ENCODE data around the gene OTUD7B. TPM values are rescaled to one million over a fixed set of nuclear protein-coding genes. Genes with fewer than 3 reads are reported as not detected.

OTUD7B gene
- total and polyA plus RNA-seq, 10 of the 15 experiments (the other 5 are each of a cell fraction or from before 2014, with no cell fraction given): 1.7 to 24.9 (median 6.6) TPM

DNA sequence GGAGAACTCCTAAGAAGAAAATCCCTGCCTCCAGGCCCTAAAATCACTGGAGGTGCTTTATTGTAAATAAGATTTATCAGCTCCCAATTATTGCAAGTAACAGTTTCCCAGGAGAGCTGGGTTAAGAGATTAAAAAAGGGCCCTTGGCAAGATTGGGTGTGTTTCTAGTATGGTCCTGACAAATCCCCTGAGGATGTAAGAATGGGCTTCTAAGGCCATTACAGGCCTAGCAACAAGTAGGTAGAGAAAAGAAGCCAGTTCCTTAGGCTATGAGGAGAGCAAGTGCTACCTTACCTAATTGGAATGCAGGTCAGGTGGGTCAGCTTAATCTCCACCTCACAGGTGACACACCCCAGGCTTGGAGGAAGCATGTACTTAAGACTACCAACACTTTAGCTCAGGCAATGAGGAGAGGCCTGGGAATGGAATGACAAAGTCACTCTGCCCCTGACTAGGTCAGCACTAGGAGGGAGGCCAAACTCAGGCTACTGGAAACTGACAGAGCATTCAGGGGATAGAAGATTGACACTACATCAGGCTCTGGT is 6.8 kb upstream of the OTUD7B start (continued):
- TF ChIP-seq, protein P1, sequence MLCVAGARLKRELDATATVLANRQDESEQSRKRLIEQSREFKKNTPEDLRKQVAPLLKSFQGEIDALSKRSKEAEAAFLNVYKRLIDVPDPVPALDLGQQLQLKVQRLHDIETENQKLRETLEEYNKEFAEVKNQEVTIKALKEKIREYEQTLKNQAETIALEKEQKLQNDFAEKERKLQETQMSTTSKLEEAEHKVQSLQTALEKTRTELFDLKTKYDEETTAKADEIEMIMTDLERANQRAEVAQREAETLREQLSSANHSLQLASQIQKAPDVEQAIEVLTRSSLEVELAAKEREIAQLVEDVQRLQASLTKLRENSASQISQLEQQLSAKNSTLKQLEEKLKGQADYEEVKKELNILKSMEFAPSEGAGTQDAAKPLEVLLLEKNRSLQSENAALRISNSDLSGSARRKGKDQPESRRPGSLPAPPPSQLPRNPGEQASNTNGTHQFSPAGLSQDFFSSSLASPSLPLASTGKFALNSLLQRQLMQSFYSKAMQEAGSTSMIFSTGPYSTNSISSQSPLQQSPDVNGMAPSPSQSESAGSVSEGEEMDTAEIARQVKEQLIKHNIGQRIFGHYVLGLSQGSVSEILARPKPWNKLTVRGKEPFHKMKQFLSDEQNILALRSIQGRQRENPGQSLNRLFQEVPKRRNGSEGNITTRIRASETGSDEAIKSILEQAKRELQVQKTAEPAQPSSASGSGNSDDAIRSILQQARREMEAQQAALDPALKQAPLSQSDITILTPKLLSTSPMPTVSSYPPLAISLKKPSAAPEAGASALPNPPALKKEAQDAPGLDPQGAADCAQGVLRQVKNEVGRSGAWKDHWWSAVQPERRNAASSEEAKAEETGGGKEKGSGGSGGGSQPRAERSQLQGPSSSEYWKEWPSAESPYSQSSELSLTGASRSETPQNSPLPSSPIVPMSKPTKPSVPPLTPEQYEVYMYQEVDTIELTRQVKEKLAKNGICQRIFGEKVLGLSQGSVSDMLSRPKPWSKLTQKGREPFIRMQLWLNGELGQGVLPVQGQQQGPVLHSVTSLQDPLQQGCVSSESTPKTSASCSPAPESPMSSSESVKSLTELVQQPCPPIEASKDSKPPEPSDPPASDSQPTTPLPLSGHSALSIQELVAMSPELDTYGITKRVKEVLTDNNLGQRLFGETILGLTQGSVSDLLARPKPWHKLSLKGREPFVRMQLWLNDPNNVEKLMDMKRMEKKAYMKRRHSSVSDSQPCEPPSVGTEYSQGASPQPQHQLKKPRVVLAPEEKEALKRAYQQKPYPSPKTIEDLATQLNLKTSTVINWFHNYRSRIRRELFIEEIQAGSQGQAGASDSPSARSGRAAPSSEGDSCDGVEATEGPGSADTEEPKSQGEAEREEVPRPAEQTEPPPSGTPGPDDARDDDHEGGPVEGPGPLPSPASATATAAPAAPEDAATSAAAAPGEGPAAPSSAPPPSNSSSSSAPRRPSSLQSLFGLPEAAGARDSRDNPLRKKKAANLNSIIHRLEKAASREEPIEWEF (IDR thresholded peaks at IDR 0.05; ENCODE audit: insufficient replicate concordance, low read depth, low read length): no peak

DNA sequence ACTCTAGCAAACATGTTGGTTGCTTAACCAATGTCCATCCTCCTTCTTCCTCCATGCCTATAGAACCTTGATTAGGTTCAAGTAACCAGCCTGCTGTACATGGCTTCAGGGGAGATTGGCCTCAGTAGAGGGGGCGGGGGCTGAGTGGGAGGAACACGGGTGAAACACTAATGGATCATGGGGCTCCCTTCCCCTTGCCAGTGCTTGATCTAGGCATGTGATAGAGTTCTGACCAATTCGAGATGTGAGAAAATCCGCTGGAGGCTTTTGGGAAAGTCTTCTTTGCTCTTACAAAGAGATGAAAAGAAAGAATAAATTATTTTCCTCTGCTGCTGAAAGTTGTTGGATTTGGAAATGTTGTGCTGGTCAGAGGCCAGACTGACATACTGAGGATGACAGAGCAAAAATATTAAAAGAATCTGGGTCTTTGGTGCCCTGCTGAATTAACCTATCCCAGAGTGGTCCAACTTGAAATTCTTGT is 5.2 kb upstream of the OTUD7B start:
- in situ Hi-C loops (cut with MboI) (no loop called here), intact Hi-C loops (cut with micrococcal nuclease; ENCODE audit: unreplicated experiment) (no loop called here)
- H3K4me1 ChIP-seq (ENCODE audit: control insufficient read depth, insufficient read depth, low read length): peaks cover 12% of the 10 kb centered on the region
- no peaks in the 10 kb centered on the region for H3K27me3 ChIP-seq (replicated peaks in 1 of 2; ENCODE audit: control insufficient read depth in 2 of 2, insufficient read depth in 2 of 2, low read length in 1 of 2)
- H3K36me3 ChIP-seq (ENCODE audit: control insufficient read depth in 2 of 2, insufficient read depth in 2 of 2, low read length in 1 of 2): no peaks in the 10 kb centered on the region
- H3K79me2 ChIP-seq (ENCODE audit: control insufficient read depth, insufficient read depth, low read length): no peaks in the 10 kb centered on the region
- no peaks in the 10 kb centered on the region for H3K9me3 ChIP-seq (replicated peaks; ENCODE audit: control insufficient read depth, insufficient read depth, low read length)
- ChIA-PET SMC1A (ENCODE audit: uncharacterized antibody, unreplicated experiment) (no interaction called here), CTCF (no interaction called here), POLR2A (no interaction called here), RAD21 (ENCODE audit: unreplicated experiment) (no interaction called here)
- H3K27ac ChIP-seq (ENCODE audit: control insufficient read depth, insufficient read depth): no peak overlapping the region
- DNase-seq (ENCODE audit: low read depth, low spot score) (no peak), ATAC-seq (no peak), FAIRE-seq (no peak)
- BruUV-seq (replicated peaks): no TSS peak
- H3K4me2 ChIP-seq (ENCODE audit: control insufficient read depth, insufficient read depth): no peak overlapping the region
- H3K9ac ChIP-seq (ENCODE audit: control insufficient read depth, insufficient read depth, low read length): no peak overlapping the region
- H4K20me1 ChIP-seq (ENCODE audit: control insufficient read depth, insufficient read depth): no peaks in the 10 kb centered on the region
- no peak for TF ChIP-seq ASH2L (IDR thresholded peaks at IDR 0.05; ENCODE audit: borderline replicate concordance, low read depth)
- no peak overlapping the region for H2AFZ ChIP-seq (ENCODE audit: control insufficient read depth, low read depth, low read length)
- H3K4me3 ChIP-seq: no peak overlapping the region
- 85% methylated on average over 4 of the region's 4 CpGs for WGBS (ENCODE audit: insufficient coverage, insufficient replicate concordance, low lambda C conversion rate, missing lambda C conversion rate)
